ENCODE measurements around the gene HRH1. TPM values are rescaled to one million over a fixed set of nuclear protein-coding genes. Genes with fewer than 3 reads are reported as not detected.

The HRH1 gene
- total RNA-seq, 4 donors from 2014 or later = 4.1 to 8.8 (median 4.4) TPM

DNA sequence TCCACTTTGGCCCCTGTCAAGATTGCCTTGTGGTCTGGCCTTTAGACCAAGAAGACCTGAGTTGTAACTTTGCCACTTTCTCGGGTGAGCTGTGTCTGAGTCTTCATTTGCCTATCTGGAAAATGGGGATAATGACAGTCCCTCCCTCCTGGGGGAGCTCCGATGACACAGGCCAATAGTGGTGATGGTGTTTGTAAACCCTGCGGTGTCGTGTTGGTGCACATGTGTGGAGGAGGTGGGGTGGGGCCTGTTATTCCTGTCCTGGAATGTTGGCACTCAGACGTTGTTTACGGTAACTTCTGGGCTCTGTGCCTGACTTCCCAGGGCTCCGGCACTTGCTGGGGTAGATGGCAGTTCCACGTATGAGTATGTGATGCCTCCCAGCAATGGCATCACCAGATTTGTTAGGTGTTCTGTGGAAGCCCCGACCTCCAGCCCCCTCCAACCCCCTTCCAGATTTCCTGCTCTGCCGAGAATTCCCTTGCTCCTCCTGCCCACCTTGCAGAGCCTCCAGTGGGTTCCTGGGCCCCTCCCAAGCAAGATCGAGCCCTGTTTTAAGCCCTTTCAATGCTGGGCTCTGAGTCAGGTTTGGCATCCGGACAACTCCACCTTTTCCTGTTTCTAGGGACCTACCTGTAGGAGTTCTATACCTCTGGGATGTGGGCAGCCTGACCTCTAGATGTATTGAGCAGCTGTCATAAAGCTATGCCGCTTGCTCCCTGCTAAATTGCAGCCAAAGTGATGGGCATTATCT lies 31.4 kb downstream of the HRH1 start:
- WGBS, 2 donors = 20 to 26% methylated on average over 6 to 10 of the region's 13 CpGs
- Histone ChIP-seq H3K4me3 (peak overlapping the region in 2 of 4 donors; percentile 12 to 44), H3K4me1 (peaks cover 11 to 63% (median 41%) of the 10 kb centered on the region in 3 donors), H3K27ac (peak overlapping the region; percentile 71 to 82 (median 80)), H3K36me3 (no peaks in the 10 kb centered on the region), H3K27me3 (no peaks in the 10 kb centered on the region), H3K9me3 (no peaks in the 10 kb centered on the region)
- DNase-seq = no peak
- TF ChIP-seq POLR2A (IDR thresholded peaks at IDR 0.05) (no peak), CTCF (IDR thresholded peaks at IDR 0.05) (no peak)
- intact Hi-C loops (cut with DNase I) = no loop called here

DNA sequence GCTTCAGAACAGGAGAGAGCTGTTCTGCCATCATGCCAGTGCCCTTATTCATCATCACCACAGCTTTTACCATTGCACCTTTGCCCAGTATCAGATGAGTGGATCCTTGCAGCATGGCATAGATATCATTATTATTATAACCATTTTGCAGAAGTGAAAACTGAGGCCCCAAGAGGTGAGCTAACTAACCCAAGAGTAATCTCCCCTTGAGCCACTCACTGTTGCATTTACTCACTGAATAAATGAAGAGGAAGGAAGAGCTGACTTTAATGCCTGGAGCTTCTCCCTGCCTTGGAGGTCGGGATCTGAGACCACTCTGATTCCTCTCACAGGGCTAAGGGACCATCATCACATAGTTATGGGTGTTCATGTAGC lies 32.0 kb downstream of the HRH1 start:
- Histone ChIP-seq H3K4me3 (no peak overlapping the region), H3K27me3 (no peaks in the 10 kb centered on the region), H3K9me3 (no peaks in the 10 kb centered on the region), H3K36me3 (no peaks in the 10 kb centered on the region), H3K4me1 (peaks cover 11 to 63% (median 41%) of the 10 kb centered on the region in 3 donors), H3K27ac (peak overlapping the region; percentile 71 to 82 (median 80))
- no peak for TF ChIP-seq CTCF (IDR thresholded peaks at IDR 0.05)
- TF ChIP-seq POLR2A (IDR thresholded peaks at IDR 0.05) = no peak
- WGBS, 2 donors = 50% methylated on average over 1 of the region's 1 CpG; no CpG with 5 or more reads in 1 of the 2 donors
- DNase-seq = no peak
- intact Hi-C loops (cut with DNase I) = no loop called here

DNA sequence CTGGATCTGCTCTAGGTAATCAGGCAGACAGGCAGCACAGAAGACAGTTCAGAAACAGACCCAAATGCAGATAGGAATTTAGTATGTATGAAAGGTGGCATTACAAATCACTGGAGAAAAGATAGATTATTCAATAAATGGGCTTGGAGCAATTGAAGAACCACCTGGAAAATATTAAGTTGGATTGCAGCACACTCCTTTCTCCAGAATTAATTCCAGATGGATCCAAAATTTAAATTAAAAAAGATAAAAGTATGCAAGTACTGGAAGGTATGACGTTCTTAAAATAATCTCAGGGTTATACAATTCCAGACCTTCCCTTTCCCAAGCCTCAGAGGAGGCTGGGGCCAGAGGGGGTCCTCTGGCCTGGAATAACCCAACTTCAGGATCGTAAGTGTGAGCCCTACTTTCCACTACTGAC lies 32.5 kb downstream of the HRH1 start:
- intact Hi-C loops (cut with DNase I) = no loop called here

DNA sequence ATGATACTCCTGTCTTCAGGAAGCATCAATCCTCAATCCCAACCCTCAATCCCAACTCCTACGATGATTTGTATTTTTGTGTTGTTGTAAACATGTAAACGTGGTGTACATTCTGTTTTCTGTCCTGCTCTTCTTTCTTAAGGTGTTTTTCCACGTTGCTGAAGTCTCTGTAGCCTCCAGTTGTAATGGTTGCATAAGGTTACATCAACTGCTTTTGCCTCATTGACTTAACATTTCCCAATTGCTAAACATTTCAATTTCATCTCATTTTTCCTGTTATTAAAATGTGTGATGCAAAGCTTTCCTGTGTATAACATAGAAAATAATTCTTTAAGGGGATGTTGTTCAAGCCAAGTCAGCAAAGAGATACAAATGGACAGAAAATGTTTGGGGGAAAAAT lies 33.4 kb downstream of the HRH1 start:
- DNase-seq = no peak
- intact Hi-C loops (cut with DNase I) = no loop called here
- H3K9me3 ChIP-seq = no peaks in the 10 kb centered on the region
- no peak overlapping the region for H3K4me3 ChIP-seq
- no peak for TF ChIP-seq POLR2A (IDR thresholded peaks at IDR 0.05)
- no peak for TF ChIP-seq CTCF (IDR thresholded peaks at IDR 0.05)
- WGBS, 2 donors = 43% methylated on average over 3 of the region's 3 CpGs
- peak overlapping the region in 1 of 4 donors; percentile 58 for H3K27ac ChIP-seq
- H3K36me3 ChIP-seq = no peaks in the 10 kb centered on the region
- H3K27me3 ChIP-seq = no peaks in the 10 kb centered on the region
- peaks cover 11 to 63% (median 41%) of the 10 kb centered on the region in 3 donors for H3K4me1 ChIP-seq

More for the DNA sequence above, 32.5 kb downstream of the HRH1 start:
- Histone ChIP-seq H3K27ac (peak overlapping the region; percentile 71 to 82 (median 80)), H3K4me1 (peaks cover 11 to 63% (median 41%) of the 10 kb centered on the region in 3 donors), H3K36me3 (no peaks in the 10 kb centered on the region), H3K4me3 (no peak overlapping the region), H3K9me3 (no peaks in the 10 kb centered on the region), H3K27me3 (no peaks in the 10 kb centered on the region)
- no peak for DNase-seq
- TF ChIP-seq CTCF (IDR thresholded peaks at IDR 0.05) = no peak
- no peak for TF ChIP-seq POLR2A (IDR thresholded peaks at IDR 0.05)
- WGBS, 2 donors = 30 to 55% methylated on average over 2 of the region's 2 CpGs

GRCh38 chr3:11188231-11188630 lies 33.9 kb downstream of the HRH1 start:
- Histone ChIP-seq H3K27me3 (no peaks in the 10 kb centered on the region), H3K9me3 (no peaks in the 10 kb centered on the region), H3K27ac (peak overlapping the region in 3 of 4 donors; percentile 11 to 61 (median 58)), H3K36me3 (no peaks in the 10 kb centered on the region), H3K4me1 (peaks cover 11 to 61% (median 41%) of the 10 kb centered on the region in 3 donors), H3K4me3 (no peak overlapping the region)
- no peak for TF ChIP-seq CTCF (IDR thresholded peaks at IDR 0.05)
- no peak for TF ChIP-seq POLR2A (IDR thresholded peaks at IDR 0.05)
- DNase-seq = no peak
- intact Hi-C loops (cut with DNase I) = no loop called here
- 52 to 64% methylated on average over 6 of the region's 6 CpGs for WGBS, 2 donors

Measured in esophagus squamous epithelium (tissue), 5 donors.